ENCODE measurements around the gene AGPS. TPM values are rescaled to one million over a fixed set of nuclear protein-coding genes. Genes with fewer than 3 reads are reported as not detected.

The AGPS gene
- polyA plus RNA-seq, 1 of the 3 experiments (the other 2 are of a cell fraction) = 10.9 TPM

DNA sequence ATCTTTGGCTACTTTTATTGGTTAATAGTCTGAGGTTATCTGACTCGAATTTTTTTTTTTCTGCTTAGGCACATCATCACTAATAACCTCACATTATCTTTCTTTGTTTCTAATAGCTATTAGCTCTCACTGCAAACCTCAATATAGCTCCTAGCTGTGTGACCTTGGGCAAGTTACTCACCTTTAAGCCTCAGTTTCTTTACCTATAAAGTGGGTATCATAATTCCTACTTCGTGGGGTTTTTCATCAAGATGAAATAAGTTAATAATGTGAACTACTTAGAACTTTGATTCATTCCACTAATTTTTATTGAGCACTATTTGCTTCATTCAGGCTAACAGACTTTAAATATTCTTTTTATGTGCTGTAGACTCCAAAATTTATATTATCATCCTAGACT lies 55.5 kb downstream of the AGPS start:
- Histone ChIP-seq H3K4me2 (no peak overlapping the region), H3K9me2 (no peaks in the 10 kb centered on the region), H3K36me3 (replicated peaks in 1 of 2; ENCODE audit: control insufficient read depth in 1 of 2, insufficient read depth in 2 of 2, low read length in 1 of 2) (peaks cover 35 to 64% of the 10 kb centered on the region in 2 experiments), H3K79me2 (ENCODE audit: insufficient read depth) (no peaks in the 10 kb centered on the region; the same call in 1 of the 2 replicates), H3K4me1 (ENCODE audit: control insufficient read depth in 1 of 2, insufficient read depth in 2 of 2, low read depth in 1 of 2, low read length in 1 of 2) (no peaks in the 10 kb centered on the region), H3K9me3 (no peaks in the 10 kb centered on the region), H3K27me3 (ENCODE audit: insufficient read depth) (no peaks in the 10 kb centered on the region), H3K27ac (ENCODE audit: low read depth in 2 of 2, low read length in 1 of 2) (no peak overlapping the region), H3F3A (replicated peaks; ENCODE audit: insufficient read depth) (peaks cover 22% of the 10 kb centered on the region), H3K4me3 (ENCODE audit: low read depth in 2 of 2, low read length in 1 of 2) (no peak overlapping the region), H4K20me1 (ENCODE audit: insufficient read depth) (no peaks in the 10 kb centered on the region), H2AFZ (ENCODE audit: low read depth) (no peak overlapping the region), H3K9ac (no peak overlapping the region)
- ChIA-PET CTCF (no interaction called here), POLR2A (no interaction called here)
- no peak for DNase-seq
- 90% methylated on average over 2 of the region's 2 CpGs for whole genome bisulfite sequencing (ENCODE audit: low lambda C conversion rate)
- TF ChIP-seq JUND (IDR thresholded peaks at IDR 0.05) = no peak
- TF ChIP-seq, protein P1, sequence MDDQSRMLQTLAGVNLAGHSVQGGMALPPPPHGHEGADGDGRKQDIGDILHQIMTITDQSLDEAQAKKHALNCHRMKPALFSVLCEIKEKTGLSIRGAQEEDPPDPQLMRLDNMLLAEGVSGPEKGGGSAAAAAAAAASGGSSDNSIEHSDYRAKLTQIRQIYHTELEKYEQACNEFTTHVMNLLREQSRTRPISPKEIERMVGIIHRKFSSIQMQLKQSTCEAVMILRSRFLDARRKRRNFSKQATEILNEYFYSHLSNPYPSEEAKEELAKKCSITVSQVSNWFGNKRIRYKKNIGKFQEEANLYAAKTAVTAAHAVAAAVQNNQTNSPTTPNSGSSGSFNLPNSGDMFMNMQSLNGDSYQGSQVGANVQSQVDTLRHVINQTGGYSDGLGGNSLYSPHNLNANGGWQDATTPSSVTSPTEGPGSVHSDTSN (IDR thresholded peaks at IDR 0.05) = no peak
- no peak for TF ChIP-seq MXI1 (IDR thresholded peaks at IDR 0.05; ENCODE audit: low read depth, low read length)
- TF ChIP-seq NFIC (IDR thresholded peaks at IDR 0.05; ENCODE audit: borderline replicate concordance) = no peak
- TF ChIP-seq FOSL2 (IDR thresholded peaks at IDR 0.05; ENCODE audit: borderline replicate concordance, low read depth) = no peak
- TF ChIP-seq USF1 (IDR thresholded peaks at IDR 0.05; ENCODE audit: borderline replicate concordance, low read depth) = no peak
- no peak for TF ChIP-seq TAF1 (IDR thresholded peaks at IDR 0.05; ENCODE audit: borderline replicate concordance, low read depth, low read length)
- no peak for TF ChIP-seq EZH2phosphoT487 (IDR thresholded peaks at IDR 0.05; ENCODE audit: borderline replicate concordance, low read depth)
- no peak for TF ChIP-seq RFX5 (IDR thresholded peaks at IDR 0.05; ENCODE audit: low read length)
- TF ChIP-seq REST (IDR thresholded peaks at IDR 0.05; ENCODE audit: low read depth, low read length) = no peak
- no peak for TF ChIP-seq MEF2A (IDR thresholded peaks at IDR 0.05; ENCODE audit: borderline replicate concordance, low read depth)
- no peak for TF ChIP-seq YY1 (IDR thresholded peaks at IDR 0.05; ENCODE audit: low read depth)
- no peak for TF ChIP-seq ELF1 (IDR thresholded peaks at IDR 0.05)
- no peak for TF ChIP-seq FOXM1 (IDR thresholded peaks at IDR 0.05; ENCODE audit: low read depth)
- no peak for TF ChIP-seq FOXJ3 (CRISPR knock-in tag; IDR thresholded peaks at IDR 0.05)

All from SK-N-SH (cell line).